Measurements from ENCODE around the gene CIROP.

CIROP gene

GRCh38 chr14:23052182-23052623 lies 52.6 kb downstream of the CIROP start:
- Mint-ChIP-seq H3K27me3 (no peaks in the 10 kb centered on the region), H3K27ac (ENCODE audit: low read depth) (no peak overlapping the region), H3K4me3 (no peak overlapping the region), H3K9me3 (no peaks in the 10 kb centered on the region), H3K4me1 (peaks cover 15% of the 10 kb centered on the region), H3K36me3 (ENCODE audit: insufficient read depth) (peaks cover 1% of the 10 kb centered on the region)
- ATAC-seq (replicated peaks; ENCODE audit: extremely low read depth, poor library complexity, severe bottlenecking) (no peak), DNase-seq (ENCODE audit: low spot score in 2 of 2) (no peak)

- H3K36me3 Mint-ChIP-seq (ENCODE audit: insufficient read depth): no peaks in the 10 kb centered on the region
- ATAC-seq (replicated peaks; ENCODE audit: extremely low read depth, poor library complexity, severe bottlenecking) (no peak), DNase-seq (ENCODE audit: low spot score in 2 of 2) (no peak)
- H3K27ac Mint-ChIP-seq (ENCODE audit: low read depth): no peak overlapping the region
- H3K4me3 Mint-ChIP-seq: no peak overlapping the region
- peaks cover 7% of the 10 kb centered on the region for H3K4me1 Mint-ChIP-seq
- no peaks in the 10 kb centered on the region for H3K9me3 Mint-ChIP-seq
- no peaks in the 10 kb centered on the region for H3K27me3 Mint-ChIP-seq
These were observed 53.4 kb downstream of the CIROP start for GRCh38 chr14:23051141-23052057.

All from central memory CD8-positive, alpha-beta T cell (primary cell).